GM19043 (cell line): ENCODE measurements around the gene PHRF1.

Source experiments
- ATAC-seq: cut with Tn5 transposase; IDR thresholded peaks from one replicate; pipeline ENCODE4 v1.9.1; 2021; ENCODE audit warnings: low read depth; ENCODE audit not compliant: unreplicated experiment

PHRF1 gene

DNA sequence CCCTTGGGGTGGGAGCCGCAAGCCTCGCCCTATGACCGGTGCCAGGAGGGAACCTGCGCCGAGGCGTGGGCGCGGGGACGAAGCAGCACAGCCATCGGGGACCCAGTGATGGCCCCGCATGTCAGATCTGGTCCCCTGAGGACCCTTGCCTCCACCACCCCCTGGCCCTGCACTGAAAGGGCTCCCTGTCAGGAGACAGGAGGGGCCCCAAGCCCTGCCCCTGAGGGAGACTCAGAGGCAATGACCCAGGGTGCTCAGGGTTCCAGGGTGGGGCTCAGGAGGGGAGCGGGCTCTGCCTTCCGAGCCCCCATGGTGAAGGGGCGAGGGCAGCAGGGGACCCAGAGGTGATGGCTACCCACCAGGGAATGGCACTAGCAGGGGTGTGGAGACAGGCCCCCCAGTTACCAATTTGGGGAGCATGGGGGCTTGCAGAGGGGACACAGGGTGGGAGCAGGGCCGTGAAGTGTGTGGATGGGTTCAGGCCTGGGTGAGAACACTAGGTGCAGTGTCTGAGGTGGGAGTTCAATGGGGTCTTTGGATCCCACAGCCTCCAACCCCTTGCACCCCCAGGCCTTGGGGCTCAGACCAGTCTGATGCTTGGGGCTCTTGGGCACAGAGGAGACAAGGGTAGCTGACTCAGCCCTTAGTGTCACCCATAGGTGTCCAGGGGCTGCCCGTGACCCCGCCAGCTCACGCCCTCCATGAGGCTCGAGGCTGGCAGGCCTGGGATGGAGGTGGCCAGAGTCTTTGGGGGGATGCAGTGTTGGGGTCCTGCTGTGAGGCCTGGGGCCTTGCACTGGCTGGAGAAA is 38.4 kb upstream of the PHRF1 start:
- no peak for ATAC-seq

- no peak for ATAC-seq
These were observed 37.7 kb upstream of the PHRF1 start for GRCh38 chr11:538431-539051.

GRCh38 chr11:539971-540481 is 36.2 kb upstream of the PHRF1 start:
- ATAC-seq, result no peak

- ATAC-seq, result no peak
These were observed 35.5 kb upstream of the PHRF1 start for GRCh38 chr11:540583-541432.

- ATAC-seq, result no peak
These were observed 34.8 kb upstream of the PHRF1 start for GRCh38 chr11:541433-541885.

GRCh38 chr11:544817-545166 is 31.5 kb upstream of the PHRF1 start:
- no peak for ATAC-seq

DNA sequence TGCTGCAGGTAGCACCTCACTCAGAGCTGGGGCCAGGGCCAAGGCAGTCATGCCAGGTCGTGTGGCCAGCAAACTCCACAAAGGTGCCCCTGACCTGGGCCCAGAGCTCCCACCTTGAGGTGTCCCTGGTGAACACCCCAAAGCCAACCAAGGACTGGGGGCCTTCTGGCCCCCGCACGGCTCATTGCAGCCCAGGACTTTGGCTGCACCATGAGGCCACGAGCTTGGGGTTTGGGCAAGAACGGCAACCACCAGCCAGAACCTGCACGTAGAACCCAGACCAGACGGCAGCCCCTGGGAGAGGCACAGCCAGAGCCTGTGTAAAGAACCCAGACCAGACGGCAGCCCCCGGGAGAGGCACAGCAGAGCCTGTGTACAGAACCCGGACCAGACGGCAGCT is 31.1 kb upstream of the PHRF1 start:
- ATAC-seq, result no peak

GRCh38 chr11:548700-549603 is 27.3 kb upstream of the PHRF1 start:
- no peak for ATAC-seq

DNA sequence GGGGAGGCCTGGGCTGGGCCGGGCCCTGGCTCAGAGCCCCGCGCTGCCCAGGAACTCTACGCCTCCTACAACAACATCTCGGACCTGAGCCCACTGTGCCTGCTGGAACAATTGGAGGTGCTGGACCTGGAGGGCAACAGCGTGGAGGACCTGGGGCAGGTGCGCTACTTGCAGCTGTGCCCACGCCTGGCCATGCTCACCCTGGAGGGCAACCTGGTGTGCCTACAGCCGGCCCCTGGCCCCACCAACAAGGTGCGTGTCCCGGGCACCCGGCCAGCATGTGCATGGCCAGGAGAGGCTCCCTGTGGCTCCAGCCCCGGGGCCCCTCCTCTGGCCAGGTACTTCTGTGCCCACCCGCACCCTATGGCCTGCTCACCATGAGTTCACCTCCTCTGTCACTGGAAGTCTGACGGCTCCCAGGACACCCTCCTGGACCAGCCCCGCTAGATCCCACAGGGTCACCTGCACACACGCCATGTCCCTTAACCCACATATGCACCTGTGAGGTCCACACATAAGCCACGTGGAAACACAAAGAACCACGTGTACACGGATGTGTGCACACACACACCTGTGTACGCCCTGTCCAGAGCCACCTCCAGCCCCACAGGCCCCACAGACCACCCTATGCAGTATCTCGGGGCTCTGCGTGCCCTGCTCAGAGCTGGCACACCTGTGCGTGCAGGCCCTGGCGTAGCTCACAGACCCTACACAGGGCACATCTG is 26.1 kb upstream of the PHRF1 start:
- no peak for ATAC-seq

DNA sequence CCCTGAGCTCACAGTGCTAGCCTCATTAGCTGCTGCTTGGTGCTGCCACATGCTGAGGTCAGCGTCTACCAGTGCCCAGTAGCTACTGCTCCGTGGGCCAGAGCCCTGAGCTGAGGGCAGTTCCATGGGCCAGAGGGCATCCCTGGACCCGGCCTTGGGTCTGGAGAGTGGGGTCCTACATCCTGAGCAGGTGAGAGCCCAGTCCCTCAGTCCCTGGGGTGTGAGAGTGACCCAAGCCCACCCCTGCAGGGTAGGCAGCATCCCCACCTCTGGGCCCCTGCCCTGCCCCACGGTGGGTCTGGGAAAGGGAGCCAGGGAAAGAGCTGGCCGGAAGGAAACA is 25.6 kb upstream of the PHRF1 start:
- no peak for ATAC-seq

- no peak for ATAC-seq
These were observed 25.1 kb upstream of the PHRF1 start for GRCh38 chr11:551131-551530.

DNA sequence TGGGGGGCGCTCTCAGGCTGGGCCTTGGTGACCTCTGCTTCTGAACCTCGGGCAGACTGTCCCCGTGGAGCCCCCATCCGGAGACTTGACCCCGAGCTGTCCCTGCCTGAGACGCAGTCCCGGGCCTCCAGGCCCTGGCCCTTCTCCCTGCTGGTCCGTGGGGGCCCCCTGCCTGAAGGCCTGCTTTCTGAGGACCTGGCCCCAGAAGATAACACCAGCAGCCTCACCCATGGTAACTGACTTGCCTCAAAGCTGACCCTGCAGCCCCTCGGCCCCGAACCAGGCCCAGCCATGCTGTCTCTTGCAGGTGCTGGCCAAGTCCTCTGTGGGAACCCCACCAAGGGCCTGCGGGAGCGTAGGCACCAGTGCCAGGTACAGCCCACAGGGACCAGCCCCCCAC is 24.7 kb upstream of the PHRF1 start:
- ATAC-seq, result no peak

DNA sequence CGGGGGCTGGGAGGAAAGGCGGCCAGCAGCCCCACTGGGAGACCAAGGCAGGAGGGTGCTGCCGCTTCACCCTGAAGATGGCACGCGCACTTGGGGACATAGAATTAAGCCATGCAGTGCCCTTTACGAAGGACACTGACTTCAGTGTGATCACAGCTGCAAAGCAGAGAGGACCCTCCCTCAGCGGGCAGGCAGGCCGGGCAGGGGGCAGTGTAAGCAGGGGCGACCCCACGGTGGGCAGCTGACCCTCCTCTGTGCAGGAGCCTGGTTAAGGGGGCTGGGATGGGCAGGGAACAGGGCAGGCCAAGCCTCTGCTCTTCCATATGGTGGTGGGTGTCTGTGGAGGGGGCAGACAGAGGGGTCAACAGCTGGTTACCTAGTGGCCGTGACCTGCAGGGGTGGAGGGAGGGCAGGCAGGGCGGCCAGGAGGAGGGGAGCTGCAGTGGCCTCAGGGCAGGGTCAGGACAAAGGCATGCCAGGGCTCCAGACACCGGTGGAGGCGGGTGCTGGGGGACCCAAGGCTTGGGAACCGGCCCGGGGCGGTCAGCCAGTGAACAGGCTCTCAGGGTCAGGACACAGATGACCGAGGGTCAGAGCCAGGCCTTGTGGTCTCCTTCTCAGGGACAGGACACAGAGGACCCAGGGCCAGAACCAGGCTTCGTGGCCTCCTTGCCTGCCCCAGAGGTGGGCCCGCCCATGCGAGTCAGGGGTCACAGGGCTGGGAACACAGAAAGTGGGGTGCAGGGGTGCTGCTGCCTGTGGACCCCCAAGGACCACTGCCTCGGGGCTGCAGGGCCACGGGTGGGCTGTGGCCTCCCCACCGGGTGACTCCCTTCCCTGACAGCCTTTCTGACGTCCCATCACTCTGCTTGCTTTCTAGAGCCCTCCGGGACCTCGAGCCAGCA is 22.9 kb upstream of the PHRF1 start:
- ATAC-seq, result no peak

DNA sequence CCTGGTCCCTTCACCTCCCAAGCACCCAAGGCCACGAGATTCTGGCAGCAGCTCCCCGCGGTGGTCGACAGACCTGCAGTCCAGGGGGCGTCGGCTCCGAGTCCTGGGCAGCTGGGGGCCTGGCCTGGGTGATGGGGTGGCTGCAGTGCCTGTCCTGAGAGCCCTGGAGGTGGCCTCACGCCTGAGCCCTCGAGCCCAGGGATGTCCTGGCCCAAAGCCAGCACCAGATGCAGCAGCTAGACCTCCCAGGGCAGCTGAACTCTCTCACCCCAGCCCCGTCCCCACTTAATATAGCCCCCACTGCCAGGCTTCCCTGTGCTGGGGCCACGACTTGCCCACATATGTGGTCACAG is 22.3 kb upstream of the PHRF1 start:
- no peak for ATAC-seq

GRCh38 chr11:554428-555226 is 21.6 kb upstream of the PHRF1 start:
- peak; percentile 73 for ATAC-seq

DNA sequence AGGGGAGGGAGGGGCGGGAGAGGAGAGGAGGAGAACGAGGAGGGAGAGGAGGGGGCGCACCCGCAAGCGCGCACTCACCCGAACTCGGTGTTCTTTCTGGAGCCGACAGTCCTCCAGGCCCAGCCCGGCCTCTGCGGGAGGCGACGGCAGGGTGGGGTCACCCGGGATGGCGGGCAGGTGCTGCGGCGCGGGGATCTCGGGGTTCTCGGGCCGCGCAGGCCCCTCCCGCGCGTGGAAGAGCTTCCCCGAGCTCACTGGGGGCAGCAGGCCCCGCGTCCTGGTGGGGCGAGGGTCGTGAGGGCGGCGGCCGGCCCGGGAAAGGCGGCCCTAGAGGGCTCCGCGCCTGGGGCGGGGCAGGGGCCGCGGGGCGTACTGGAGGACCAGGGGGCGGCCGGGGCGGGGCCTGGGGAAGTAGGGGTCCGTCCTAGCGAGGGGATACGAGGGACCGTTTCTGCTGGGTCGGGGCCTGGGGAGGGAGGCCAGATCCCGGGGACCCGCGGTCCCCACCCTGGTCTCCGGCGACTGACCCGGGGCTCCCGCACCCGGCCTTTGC is 21.0 kb upstream of the PHRF1 start:
- ATAC-seq, result no peak

- ATAC-seq, result no peak
These were observed 20.2 kb upstream of the PHRF1 start for GRCh38 chr11:555780-556661.
